Measurements from ENCODE around the gene ABCB11.
"Not testable (repeated sequence)": the region's sequence is repeated elsewhere in the genome, so short reads cannot be mapped to it uniquely, and the experiment has no call there.

Gene ABCB11

DNA sequence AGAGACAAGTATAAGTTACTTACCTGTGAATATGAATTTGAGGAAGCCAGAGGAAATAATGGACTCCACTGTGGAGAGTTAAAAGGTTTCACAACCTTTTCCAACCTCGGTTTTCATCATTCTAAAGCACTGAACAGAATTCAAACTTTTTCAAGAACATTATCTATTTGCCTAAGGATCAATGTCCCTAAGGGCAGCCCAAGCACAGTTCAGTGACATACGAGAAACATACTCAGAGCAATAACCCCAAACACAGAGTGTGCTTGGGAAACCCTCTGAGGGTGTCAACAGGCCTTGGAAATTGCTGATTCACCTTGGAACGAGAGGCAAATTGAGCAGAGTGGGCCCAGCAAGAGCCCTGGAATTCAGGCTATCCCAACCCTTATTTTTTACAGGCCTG is at the start of gene ABCB11:
Gene ABCB11, minus strand, starts transcription at position 123 of the 400 bp plus-strand sequence. CDS start 13,199 bp downstream, outside the sequence.
- no peak for TF ChIP-seq ZNF274 (IDR thresholded peaks at IDR 0.05; ENCODE audit: low read depth, low read length)
- H3K4me3 ChIP-seq (ENCODE audit: low read length) = no peak within 1 kb of the TSS

DNA sequence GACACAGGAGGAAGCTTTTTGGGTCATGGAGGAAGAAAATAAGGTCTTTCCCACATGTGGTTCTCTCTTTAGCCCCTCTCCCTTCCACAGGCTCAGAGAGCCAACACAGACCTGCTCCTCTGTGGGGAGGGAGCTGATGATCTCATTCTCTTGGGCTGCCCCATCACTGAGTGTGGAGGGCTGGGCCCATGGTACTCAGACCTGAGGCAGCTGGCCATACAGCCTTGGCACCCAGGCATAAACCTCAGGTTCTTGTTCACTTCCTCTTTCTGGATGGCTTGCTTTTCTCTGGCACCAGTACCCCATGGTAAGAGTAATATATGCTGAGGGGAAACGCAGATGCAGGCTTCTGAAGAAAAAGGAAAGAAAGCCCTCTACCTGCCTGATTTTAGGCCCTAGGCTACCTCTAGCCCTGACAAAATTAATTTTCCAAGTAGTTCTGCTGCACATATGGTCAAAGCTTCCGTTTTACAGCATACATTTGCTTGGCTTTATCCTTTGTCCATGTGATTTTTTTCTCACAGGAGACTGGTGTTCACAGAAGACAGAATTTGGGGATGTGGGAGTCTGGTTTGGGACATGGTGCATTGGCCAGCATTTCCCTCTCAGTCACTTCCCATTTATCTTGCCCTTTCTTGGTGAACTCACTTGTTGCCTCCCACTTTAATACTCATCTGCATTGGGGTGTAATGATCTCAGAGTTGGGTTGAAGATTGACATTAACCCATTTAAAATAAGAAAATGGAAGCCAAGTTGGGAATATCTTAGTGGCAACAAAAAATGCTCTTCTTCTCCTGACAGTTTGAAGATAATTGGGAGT is 49.3 kb upstream of the ABCB11 start:
- no peak overlapping the region for H3K4me3 ChIP-seq (ENCODE audit: low read length)
- no peak for TF ChIP-seq ZNF274 (IDR thresholded peaks at IDR 0.05; ENCODE audit: low read depth, low read length)

DNA sequence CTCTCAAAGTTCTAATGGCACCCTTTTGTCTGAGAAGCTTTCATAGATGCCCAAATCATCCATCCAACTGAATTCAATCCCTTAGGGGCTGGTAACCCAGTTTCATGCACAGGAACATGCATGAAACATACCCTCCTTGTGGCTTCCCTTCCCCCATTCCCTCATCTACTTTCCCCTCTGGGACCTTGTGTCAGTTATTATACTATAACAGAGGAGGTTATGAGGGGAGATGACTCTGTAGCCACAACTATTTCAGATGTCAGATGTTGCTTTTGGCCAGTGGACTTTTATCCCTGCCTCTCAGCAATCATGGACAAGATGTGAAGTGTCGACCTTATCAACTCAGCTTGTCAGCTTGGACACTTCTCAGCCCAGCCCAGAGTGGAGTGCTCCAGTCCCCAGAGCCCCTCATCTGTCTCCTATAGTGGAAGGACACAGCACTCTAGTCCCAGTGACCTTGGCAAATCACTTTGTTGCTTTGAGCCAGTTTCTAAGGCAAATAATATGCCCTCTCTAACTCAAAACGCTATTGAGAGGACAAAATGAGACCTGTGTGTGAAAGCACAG is 46.6 kb upstream of the ABCB11 start:
- no peak overlapping the region for H3K4me3 ChIP-seq (ENCODE audit: low read length)
- no peak for TF ChIP-seq ZNF274 (IDR thresholded peaks at IDR 0.05; ENCODE audit: low read depth, low read length)

DNA sequence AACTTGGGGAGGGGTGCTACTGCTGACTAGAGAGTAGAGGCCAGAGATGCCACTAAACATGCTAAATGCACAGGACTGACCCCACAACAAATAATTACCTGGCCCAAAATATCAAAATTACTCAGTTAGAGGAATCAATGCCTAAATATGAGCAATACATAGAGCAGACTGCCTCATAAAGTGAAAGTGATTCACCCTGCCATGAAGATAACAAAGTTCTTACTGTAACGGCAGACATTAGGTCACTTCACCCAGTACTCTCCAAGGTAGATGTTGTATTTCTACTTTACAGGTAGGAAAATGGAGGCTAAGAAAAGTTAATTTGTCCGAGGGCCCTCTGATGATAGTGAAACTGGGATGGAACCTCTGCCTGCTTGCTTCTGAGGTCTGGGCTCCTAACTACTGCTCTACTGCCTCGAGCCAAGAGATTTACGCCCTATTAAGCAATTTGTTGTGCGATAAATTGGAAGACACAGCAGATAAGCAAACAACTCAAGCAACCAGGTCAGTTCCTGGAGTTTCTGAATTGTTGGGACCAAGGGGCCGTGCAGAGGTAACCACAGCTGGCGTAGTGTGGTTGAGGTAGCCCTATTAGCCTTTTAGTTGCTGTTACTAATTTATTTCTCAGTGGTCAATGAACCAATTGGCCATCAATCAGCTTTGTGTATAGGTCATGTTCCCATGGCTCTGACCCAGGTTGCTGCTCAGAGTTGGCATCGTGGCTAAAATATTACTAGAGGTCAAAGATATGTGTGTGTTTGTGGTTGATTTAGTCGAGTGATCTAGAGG is 43.0 kb upstream of the ABCB11 start:
- H3K4me3 ChIP-seq (ENCODE audit: low read length) = no peak overlapping the region
- no peak for TF ChIP-seq ZNF274 (IDR thresholded peaks at IDR 0.05; ENCODE audit: low read depth, low read length)

DNA sequence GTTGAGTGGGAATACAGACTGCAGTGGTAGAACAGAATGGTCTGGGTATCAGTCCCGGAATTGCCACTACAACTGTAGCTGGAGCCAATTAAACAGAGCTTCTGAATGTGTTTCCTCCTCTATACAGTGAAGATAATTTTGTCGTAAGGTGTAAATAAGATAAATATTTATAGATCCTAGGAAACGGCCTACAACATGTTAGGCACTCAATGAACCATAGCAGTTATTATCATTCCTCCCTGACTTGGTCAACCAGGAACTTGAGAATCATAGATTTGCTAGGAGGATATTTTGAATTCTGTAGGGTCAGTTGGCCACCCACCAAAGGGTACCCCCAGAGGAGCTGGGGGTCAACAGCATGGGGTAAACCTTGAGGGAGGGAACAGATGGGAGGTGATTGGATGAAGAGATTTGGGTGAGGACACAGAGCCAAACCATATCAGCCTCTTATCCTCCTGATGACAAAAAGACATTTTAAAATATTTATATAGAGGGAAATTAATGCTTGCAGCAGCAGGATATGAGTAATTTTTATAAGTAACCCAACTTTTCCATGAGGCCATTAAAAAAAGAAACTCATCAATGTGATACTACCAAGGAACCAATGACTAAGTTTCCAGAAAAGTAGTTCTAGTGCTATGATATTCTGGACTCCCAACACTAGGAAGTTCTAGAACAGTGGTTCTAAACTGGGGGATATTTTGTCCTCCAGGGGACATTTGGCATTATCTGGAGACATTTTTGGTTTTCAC is 42.3 kb upstream of the ABCB11 start:
- H3K4me3 ChIP-seq (ENCODE audit: low read length) = no peak overlapping the region
- no peak for TF ChIP-seq ZNF274 (IDR thresholded peaks at IDR 0.05; ENCODE audit: low read depth, low read length)

DNA sequence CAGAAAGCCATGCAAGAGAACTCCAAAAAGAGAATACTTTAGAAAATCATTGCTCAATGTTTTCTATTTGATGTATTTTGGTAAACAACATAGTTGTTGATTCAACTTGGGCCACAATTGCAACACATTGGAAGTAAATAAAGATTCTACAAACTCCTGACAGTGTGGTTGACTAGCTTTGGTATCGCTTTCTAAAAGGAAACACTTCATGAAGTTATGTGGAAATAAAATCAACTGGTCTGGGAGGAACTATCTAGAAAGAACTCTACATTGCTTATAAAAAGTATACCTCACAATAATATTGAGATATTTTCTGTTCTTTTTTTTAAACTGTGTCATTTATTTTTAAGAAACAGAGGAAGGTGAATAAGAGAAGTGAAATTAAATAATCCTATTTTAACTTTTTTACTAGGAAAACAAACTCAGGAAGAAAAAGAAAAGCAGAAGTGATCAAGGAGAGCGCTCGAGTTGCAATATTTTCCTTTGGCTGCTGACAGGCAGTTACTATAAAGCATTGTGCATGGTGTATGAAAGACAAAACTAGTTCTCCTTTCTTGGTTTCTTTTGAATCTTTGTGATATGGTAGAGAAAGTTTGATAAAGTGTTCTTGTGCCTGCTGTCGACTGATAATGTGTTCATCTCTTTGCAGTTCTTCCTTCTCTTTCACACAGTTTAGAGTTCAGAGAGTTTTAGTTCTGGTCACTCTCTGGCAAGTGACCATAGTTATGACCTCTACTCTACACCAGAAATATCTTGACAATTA is 41.2 kb upstream of the ABCB11 start:
- TF ChIP-seq ZNF274 (IDR thresholded peaks at IDR 0.05; ENCODE audit: low read depth, low read length) = no peak
- no peak overlapping the region for H3K4me3 ChIP-seq (ENCODE audit: low read length)

DNA sequence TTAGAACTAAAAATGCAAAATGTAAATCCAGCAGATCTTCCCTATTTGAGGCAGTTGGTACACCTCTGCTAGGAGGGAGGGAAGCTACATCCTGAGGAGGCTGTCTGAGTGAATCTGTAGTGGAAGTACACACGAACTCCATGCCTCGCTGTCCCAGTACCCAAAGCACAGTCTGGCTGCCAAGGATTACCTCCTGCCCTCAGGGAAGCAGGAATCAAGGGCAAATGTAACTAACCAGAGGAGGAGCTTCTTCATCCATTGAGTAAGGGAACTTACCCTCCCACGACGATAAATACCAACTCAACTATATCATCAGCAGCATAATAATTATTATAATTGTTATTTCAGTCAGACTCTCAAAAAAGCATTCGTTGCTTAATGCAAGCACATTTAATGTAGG is 40.3 kb upstream of the ABCB11 start:
- H3K4me3 ChIP-seq (ENCODE audit: low read length) = no peak overlapping the region
- TF ChIP-seq ZNF274 (IDR thresholded peaks at IDR 0.05; ENCODE audit: low read depth, low read length) = no peak

DNA sequence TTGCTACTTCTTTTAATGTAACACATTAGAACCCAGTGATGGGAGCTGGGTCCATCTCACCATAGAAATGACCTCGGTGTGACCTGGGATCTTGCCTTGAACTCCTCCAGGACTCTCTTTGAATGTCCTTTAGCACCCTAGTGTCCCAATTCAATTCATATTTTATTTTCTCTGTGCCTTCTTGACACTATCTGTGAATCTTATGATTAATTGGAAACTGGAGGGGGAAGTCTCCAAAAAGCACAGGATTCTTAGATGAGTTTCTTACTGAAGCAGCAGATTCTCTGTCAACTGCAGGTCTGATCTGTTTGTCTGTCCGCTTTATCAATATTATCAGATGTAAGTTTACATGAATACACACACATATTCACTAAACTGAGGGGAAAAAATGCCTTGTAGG is 38.7 kb upstream of the ABCB11 start:
- no peak for TF ChIP-seq ZNF274 (IDR thresholded peaks at IDR 0.05; ENCODE audit: low read depth, low read length)
- no peak overlapping the region for H3K4me3 ChIP-seq (ENCODE audit: low read length)

DNA sequence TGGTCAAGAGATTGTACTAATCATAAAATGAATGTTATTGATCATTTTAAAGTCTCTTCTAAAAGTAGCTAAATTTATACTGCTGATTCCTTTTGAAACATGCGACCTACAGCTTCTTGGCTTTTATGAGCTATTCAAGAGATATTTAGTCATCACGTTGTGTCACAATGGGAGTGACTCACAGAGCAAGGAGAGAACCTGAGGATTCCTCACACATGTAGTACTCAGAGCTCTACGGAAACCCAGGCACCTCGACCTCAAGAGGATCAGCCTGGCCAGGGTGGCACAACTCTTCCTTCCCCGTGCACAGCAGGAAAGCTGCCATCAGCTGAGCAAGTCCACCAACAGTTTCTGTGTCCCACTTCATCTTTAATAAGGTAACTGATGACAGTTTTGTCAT is 38.2 kb upstream of the ABCB11 start, which contains the start of gene DHRS9:
Gene DHRS9, plus strand, starts transcription at position 223 of the 400 bp plus-strand sequence. CDS start 12,019 bp downstream, outside the sequence.
- no peak for TF ChIP-seq ZNF274 (IDR thresholded peaks at IDR 0.05; ENCODE audit: low read depth, low read length)
- no peak within 1 kb of the TSS for H3K4me3 ChIP-seq (ENCODE audit: low read length)

DNA sequence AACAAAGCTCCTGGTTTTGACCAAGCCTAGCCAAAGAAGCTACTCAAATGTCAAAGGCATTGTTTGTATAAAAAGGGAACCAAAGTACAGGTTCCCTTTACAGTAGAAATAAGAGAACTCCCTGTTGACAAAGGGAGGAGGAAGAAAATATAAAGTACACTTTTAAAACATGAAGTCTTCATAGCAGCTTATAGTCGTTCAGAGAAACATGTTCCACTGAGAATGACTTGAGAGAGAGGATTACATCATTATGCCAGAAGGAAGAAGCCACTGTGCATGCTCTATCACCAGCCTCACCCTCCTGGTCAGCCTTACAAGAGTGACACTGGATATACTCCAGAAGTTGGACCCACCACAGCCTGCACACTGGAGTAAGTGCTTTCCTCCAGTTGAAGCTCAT is 35.8 kb upstream of the ABCB11 start:
- TF ChIP-seq ZNF274 (IDR thresholded peaks at IDR 0.05; ENCODE audit: low read depth, low read length) = no peak
- no peak overlapping the region for H3K4me3 ChIP-seq (ENCODE audit: low read length)

DNA sequence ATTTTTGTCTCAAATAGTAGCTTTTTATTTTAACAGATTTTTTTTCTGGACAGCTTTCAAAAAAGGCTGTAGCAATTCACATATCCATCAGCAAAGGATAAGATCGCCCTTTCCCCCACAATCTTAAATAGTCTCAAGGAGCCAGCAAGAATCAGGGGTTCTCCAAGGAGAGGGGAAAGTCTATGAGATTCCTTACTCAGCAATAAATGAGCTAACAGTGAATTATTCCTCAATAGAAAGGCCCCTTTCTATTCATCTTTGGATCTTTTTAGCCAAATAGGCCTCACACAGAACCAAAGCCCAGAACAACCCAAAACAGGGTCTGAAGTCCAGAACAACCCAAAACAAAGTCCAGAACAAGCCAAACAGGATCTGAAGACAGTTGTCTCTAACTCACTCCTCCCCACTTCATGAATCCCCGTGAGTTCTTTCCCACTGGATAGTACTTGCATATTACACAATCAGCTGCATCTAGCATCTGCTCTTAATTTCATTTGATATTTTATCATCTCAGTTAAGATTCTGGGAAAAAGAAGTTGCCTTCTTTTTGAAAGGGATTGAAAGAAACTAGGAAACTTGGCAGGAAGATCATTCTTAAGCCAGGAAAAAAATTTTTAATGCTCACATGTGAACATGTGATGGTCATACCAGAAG is 34.9 kb upstream of the ABCB11 start:
- no peak overlapping the region for H3K4me3 ChIP-seq (ENCODE audit: low read length)
- no peak for TF ChIP-seq ZNF274 (IDR thresholded peaks at IDR 0.05; ENCODE audit: low read depth, low read length)

DNA sequence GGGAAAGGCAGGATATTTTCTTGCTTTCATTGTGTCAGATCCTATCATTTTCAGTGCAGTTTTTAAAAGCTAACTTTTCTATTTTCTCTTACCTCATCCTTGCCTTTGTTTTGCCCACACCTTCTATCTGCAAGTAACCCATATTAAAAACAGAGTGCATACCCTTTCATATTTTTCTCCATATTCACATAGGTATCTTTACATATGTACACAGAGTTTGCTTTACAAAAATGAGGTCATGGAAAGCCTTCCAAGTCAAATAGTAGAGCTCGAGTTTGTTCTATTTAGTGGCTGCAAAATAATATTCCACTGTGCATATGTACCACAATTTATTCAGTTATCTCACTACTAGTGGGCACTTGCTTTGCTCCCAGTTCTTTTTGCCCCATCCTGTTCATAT is 34.3 kb upstream of the ABCB11 start:
- no peak overlapping the region for H3K4me3 ChIP-seq (ENCODE audit: low read length)
- no peak for TF ChIP-seq ZNF274 (IDR thresholded peaks at IDR 0.05; ENCODE audit: low read depth, low read length)

DNA sequence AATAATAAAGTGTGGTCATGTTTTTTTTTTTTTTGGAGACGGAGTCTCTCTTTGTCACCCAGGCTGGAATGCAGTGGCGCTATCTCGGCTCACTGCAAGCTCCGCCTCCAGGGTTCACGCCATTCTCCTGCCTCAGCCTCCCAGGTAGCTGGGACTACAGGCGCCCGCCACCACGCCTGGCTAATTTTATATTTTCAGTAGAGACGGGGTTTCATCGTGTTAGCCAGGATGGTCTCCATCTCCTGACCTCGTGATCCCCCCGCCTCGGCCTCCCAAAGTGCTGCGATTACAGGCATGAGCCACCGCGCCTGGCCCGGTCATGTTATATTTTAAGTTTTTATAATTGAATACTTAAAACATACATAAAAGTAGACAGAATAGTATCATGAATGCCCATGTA is 33.1 kb upstream of the ABCB11 start:
- H3K4me3 ChIP-seq (ENCODE audit: low read length) = not testable (repeated sequence)

DNA sequence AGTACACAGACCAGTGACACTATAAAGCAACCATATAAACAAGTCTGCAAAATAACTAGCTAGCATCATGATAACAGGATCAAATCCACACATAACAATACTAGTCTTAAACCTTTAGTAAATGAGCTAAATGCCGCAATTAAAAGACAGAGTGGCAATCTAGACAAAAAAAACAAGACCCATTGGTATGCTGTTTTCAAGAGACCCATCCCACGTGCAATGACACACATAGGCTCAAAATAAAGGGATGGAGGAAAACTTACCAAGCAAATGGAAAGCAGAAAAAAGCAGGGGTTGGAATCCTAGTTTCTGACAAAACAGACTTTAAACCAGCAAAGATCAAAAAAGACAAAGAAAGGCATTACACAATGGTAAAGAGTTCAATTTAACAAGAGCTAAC is 23.5 kb upstream of the ABCB11 start:
- not testable (repeated sequence) for H3K4me3 ChIP-seq (ENCODE audit: low read length)

Data from GM08714 (cell line).